IMR-90 (cell line): ENCODE data around the gene PARD3. TPM values are rescaled to one million over a fixed set of nuclear protein-coding genes. Genes with fewer than 3 reads are reported as not detected.

Experiments used
- microRNA-seq, 2 experiments: library from miRNA; stranded (forward) in 1 of 2; unstranded in 1 of 2; fragments of 10-50 nt in 1 of 2; fragments of <30 nt in 1 of 2; gene quantifications in 1 of 2; microRNA quantifications in 1 of 2; one replicate each; pipeline versions ENCODE3 to v1.1.0; 2013 to 2020; ENCODE audit not compliant: insufficient read depth in 1 of 2, insufficient read length in 1 of 2, unreplicated experiment in 1 of 2
- polyA plus RNA-seq, 3 experiments: library from polyadenylated mRNA; depleted of rRNA; stranded (reverse); fragments of >200 nt; gene quantifications; 2 replicates each; pipeline ENCODE4 v1.2.3, GENCODE V29; 2012; ENCODE audit warnings: low replicate concordance in 1 of 3
- small RNA-seq, 5 experiments: library from RNA; depleted of rRNA; stranded (forward); fragments of <200 nt; gene quantifications; one replicate each; pipeline ENCODE3, GENCODE V24; 2012
- total RNA-seq: library from RNA; depleted of rRNA; stranded (reverse); fragments of >200 nt; gene quantifications from 2 replicates; pipeline ENCODE4 v1.2.3, GENCODE V29; 2012

The PARD3 gene
- total and polyA plus RNA-seq, 2 of the 4 experiments (the other 2 are of a cell fraction), result 14.6 to 37.5 TPM

Small RNAs within 50 kb of the gene (microRNA-seq; reads per million reads assigned to microRNA genes)
- gene ELOBP4 (ENCODE audit: insufficient read depth, insufficient read length) (not detected), gene RF00019 (ENCODE audit: insufficient read depth, insufficient read length) (not detected), gene RPL37P18 (ENCODE audit: insufficient read depth, insufficient read length) (not detected)

Small RNAs within 50 kb of the gene (small RNA-seq; reads per million reads assigned to genes)
- 0 reads per million in 5 experiments for gene ELOBP4
- 0 reads per million in 5 experiments for gene RF00019
- gene RPL37P18, result 0 reads per million in 5 experiments
